HuH-7 (cell line): ENCODE measurements around the gene OSBPL2.

Source experiments
- DNase-seq: peaks from one replicate; pipeline ENCODE4 v3.0.0; 2011; ENCODE audit warnings: low spot score

The OSBPL2 gene

DNA sequence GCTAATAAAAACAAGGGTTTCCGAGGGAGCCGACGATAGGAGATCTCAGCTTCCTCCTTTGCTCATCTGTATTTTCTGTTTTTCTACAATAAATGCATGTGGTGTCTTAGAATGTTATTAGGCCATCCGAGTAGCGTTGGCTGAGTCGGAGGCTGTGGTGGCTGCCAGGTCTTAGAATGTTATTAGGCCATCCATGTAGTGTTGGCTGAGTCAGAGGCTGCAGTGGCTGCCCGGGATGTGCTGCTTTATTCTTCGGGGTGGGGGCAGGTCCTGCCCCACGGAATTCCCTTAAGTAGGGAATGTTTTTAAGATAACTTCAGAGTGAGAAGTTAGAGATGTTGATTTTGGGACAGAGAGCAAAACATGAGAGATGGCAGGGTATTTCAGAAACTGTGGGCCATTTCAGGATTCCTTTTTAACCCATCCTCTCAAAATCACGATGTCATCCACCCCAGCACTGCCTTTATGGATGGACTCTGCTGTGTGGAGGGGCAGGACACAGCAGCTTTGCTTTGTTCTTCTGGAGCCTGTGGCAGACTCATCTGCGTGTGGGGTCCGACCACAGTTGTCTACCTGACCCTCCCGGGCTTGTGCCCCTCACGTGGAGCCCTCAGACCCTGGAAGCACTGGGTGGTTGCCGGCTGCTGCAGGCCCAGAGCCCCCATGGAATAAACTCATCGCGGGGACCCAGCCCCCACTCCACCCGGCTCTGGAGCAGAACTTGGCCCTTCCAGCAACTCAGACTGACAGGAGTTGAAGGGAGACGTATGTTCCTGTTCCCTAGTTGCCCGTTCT, 20.4 kb downstream of the OSBPL2 start:
- no peak for DNase-seq

DNA sequence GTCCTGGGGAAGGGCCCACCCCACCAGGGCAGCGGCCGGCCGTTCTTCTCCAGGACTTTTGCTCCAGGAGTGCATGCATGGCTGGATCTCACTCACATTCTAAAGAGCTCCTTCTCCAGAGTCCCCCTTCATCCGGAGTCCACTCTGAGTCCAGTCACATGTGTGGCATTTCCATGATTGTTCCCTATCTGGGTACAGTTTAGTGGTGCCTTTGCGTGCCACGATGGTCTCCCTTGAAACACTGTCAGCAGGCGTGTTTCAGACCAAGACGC, 20.9 kb downstream of the OSBPL2 start:
- no peak for DNase-seq

DNA sequence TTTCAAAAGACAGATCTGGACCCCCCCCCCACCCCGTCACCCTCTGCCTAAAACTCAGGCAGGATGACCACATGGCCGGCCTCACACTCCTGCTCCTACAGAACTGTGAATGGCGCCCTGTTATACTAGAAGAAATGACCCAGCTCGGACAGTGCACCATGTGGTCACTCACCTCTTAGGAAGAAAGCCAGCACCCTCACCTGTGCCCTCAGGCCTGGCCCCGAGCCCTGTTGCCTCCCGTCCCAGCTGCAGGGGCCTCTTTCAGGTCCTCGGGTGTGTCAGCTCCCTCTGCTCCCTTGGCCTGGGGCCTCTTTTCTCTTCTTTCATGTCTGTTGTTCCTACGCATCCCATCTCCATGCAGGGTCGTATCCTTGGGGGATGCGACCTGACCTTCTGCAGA, 23.7 kb downstream of the OSBPL2 start:
- DNase-seq: no peak

DNA sequence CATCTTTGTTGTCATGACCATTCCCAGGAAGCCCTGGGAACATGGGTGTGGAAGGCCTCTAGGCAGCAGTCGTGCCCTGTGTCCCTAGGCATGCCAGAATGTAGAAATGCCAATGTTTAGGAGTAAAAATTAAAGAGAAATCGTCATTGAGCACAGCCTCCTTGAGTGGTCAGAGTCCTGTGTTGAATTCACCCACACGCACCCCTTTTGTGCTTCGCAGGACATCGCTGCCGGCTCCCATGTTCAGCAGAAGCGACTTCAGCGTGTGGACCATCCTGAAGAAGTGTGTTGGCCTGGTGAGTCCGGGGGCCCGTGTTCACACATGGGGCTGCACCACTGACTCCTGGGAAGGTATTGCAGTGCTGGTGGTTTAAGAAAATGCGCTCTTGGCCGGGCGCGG, 25.1 kb downstream of the OSBPL2 start:
- no peak for DNase-seq

DNA sequence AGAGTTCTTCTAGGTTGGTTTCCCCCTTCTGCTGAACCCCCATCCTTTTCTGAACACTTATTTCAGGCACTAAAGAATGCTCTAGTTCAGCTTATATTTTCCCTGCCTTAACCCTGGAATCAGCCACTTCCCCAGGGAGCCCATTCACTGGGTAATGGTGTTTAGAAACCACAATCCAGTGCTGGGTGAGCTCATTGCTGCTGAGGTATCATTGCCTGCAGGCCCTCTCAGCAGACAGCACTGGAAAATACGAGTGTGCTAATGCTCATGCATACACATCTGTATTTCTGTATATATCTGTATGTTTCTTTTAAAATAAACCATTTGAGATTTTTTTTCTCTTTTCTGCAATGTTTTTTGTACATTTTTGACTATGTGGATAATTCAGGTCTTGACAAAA, 27.0 kb downstream of the OSBPL2 start:
- DNase-seq: no peak

DNA sequence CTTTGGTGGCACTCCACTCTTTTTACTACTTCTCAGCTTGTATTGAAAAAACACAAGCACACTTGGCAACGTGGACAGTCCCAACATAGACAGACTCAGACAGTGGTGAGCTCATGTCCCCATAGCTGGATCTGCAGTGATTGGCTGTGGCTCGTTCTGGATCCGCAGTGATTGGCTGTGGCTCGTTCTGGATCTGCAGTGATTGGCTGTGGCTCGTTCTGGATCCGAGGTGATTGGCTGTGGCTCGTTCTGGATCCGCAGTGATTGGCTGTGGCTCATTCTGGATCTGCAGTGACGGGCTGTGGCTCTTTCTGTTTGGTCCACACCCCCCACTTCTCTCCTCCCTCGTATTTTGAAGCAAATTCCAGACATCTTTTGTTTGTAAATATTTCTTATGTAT, 28.0 kb downstream of the OSBPL2 start:
- DNase-seq: no peak

DNA sequence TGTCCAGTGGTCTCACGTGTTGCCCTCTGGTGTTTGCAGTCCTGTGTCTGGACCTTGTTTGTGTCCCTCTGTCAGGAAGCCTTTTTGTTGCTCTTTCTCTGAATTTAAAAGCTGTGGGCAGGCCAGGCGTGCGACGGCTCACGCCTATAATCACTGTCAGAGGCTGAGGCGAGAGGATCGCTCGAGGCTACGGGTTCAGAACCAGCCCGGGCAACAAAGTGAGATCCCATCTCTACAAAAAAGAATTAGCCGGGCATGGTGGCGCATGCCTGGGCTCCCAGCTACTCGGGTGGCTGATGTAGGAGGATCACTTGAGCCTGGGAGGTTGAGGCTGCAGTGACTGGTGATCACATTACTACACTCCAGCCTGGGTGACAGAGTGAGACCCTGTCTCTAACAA, 28.5 kb downstream of the OSBPL2 start:
- no peak for DNase-seq

DNA sequence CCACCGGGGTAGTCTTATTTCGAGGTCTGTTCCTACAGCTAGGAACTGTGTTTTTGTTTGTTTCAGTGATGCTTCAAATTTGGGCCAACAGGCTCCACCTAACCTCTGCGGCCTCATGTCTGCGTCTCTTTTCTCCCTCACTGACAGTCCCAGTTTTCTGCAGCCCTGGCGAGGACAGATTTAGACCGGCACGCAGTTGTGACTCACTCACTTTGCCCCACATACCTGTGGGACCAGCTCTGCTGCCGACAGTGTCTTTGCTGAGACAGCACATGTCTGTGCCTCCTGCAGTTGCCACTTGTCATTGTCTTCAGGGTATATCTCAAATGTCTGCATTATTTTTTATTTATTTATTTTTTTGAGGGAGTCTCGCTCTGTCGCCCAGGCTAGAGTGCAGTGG, 29.2 kb downstream of the OSBPL2 start:
- DNase-seq: no peak

DNA sequence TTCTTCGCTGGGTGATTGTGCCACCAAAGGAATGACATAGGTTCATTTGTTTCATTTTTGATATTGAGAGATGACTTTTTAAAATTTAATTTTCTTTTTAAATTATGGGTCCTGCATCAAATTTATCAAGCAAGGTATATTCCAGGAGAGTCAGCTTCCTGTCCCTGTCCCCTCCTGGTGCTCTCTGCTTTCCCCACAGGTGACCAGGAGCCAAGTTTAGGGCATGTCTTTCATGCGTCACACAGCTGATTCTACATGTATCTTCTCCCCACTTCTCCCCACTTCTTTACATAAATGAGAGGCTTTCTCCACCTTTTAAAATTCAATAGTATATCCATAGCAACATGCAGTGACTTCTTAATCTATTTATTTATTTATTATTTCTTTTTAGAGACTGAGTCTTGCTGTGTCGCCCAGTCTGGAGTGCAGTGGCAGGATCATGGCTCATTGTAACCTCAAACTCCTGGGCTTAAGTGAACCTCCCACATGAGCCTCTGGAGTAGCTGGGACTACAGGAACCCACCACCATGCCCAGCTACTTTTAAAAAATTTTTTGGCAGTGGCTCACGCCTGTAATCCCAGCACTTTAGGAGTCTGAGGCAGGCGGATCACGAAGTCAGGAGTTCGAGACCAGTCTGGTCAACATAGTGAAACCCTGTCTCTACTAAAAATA, 30.0 kb downstream of the OSBPL2 start:
- DNase-seq: no peak

DNA sequence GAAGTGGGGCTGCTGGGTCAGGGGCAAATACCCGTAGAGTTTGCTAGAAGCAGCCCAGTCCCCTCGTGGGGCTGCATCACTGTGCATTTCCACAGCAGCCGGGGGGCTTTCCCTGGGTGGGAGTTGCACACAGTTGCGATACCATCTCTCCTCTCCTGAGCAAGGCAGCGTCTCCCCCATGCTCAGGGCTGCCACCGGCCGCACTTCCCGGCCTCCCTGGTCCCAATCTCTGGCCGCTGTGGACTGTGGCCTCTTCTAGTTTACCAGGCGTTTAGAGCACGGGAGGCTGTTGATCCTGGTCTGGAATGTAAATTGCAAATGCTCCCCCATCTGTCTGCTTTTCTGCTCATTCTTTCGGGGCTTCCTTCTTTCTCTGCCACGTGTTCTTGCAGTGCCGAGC, 31.1 kb downstream of the OSBPL2 start:
- DNase-seq: no peak

DNA sequence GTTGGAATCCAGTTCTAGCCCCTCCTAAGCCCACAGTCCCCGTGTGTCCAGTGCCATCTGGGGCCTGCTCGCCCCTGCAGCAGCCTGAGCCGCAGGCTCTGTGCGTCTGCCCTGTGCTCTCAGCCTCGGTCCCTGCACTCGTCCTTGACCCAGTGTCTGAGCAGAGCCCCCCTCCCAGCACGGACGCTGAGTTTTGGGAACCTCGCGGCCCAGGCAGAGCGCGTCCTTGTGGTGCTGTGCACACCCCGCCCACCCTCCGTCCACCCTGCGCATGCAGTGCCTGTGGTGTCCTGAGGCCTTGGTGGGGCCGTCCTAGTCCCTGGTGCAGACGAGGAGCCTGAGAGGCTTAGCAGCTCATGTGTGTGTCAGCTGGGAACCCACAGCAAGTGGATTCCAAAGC, 31.6 kb downstream of the OSBPL2 start:
- no peak for DNase-seq

DNA sequence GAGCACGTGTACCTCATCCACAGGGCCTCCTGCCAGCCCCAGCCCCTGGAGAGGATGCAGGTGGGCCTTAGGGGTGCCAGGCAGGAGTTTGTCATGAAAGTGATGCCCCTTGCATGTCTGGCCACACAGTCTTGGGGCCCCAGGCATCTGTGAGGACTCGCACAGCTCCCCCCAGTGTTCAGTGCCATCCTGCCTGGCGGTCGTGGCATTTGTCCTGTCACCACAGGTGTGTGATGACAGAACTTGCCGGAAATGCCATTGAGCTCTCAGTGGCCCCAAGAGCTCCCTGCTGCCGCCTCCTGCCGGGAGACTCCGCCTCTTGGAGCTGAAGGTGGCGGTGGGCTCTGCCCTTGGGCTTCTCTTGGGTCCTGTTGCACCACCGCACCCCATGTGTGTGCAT, 33.9 kb downstream of the OSBPL2 start:
- no peak for DNase-seq

DNA sequence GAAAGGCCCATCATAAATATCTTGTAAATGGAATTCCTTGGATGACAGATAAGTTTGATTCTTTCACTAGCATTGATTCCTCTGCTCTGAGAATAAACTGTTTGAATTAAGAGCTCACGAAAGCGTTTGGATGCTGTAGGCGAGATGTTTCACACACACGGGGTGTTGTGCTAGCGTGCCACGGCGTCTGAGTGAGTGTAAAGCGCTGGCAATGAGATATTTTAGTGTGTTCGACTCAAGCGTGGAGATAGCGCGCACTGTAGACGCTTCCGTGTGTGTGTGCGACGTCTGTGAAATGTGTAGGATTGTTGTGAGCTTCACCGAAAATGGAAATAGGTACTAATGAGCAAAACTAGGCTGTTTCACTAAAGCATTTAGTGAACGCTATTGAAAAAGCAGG, 35.1 kb downstream of the OSBPL2 start:
- DNase-seq: no peak

DNA sequence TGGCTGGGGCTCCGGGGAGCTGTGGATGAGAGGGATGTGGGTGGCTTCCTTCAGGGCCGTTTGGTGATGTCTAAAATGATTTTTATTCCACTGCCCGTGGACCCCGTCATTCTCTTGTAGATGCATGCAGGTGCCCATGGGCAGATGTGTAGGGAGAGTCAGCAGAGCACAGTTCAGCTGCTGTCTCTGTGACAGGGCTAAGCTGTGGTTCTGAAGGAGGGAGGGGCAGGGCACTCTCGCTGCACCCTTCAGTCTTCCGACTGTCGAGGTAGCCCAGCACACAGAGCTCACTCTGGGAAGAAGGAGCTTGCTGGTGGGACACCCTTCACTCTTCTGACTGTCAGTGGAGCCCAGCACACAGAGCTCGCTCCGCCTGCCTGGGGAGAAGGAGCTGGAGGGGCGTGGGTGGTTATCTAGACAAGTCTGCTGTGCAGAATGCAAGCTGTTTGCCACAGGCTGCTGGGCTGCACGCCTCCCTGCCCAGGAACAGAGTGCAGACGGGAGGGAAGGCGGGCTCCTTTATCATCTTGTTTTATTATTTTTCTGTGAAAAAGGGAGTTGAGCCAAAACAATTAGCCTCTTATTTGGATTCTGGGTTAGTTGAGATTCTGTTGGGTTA, 36.1 kb downstream of the OSBPL2 start:
- DNase-seq: no peak

DNA sequence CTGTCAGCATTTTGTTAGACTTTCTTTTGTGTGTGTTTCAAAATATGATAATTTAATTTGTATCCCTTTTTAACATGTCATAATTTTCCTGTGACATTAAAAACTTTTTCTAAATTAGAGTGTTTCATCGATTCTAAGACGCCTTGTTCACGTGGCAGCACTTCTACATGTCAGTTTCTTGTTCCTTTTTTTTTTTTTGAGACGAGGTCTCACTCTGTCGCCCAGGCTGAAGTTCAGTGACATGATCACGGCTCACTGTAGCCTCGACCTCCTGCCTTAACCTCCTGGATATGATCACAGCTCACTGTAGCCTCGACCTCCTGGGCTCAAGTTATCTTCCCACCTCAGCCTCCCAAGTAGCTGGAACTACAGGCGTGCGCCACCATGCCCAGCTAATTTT, 36.9 kb downstream of the OSBPL2 start:
- no peak for DNase-seq

DNA sequence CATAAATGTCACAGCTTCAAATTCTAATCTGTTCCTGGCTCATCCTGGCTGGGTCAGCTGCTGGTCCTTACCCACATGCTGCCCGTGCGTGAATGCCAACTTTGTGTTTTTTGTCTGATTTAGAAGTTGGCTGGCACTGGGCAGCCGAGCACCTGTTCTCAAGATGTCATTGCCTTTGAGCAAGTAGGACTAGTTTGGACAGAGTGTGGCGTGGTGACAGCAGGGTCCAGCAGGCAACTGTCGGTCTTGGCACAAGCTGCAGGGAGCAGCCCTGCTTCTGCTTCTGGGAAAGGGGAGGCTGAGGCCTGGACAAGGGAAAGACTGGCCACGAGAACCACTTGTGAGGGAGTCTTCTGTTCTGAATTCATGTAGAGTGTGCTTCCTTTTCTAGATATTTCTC, 38.1 kb downstream of the OSBPL2 start:
- DNase-seq: no peak

DNA sequence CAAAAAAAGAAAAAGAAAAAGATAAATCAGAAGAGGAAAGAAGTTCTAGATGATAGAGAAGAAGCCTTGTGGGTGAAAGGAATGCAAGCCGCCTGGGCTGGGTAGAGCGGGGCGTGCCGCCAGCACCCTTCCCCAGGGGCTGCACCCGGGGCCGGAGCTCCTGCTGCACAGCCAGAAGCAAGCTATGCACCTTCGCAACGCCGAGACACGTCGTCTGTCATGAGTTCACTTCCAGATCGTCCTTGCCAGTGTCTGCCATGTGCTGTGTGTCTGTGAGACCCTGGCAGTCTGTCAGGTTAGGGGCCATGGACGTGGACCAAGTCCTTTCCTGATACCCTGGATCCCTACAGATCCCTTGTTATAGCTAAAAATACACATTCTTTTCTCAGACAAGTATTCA, 38.9 kb downstream of the OSBPL2 start:
- no peak for DNase-seq

DNA sequence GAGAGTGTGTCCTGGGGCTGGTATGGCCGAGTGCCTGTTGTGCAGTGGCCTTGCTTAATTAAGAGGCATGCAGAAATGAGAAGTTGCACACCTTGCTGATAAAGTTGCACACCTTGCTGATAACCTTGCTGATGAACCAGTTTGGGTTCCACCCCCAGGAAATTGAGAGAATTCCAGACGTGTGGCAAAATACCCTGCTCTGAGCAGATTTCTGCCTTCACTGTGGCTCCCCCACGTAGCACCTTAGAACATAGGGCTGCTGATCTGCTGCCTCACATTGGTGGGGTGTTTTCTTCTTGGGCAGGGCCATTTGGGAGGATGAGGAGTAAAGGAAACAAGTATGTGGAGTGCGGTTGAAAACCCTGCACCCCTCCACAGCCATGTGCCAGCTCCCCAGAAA, 42.0 kb downstream of the OSBPL2 start:
- no peak for DNase-seq

DNA sequence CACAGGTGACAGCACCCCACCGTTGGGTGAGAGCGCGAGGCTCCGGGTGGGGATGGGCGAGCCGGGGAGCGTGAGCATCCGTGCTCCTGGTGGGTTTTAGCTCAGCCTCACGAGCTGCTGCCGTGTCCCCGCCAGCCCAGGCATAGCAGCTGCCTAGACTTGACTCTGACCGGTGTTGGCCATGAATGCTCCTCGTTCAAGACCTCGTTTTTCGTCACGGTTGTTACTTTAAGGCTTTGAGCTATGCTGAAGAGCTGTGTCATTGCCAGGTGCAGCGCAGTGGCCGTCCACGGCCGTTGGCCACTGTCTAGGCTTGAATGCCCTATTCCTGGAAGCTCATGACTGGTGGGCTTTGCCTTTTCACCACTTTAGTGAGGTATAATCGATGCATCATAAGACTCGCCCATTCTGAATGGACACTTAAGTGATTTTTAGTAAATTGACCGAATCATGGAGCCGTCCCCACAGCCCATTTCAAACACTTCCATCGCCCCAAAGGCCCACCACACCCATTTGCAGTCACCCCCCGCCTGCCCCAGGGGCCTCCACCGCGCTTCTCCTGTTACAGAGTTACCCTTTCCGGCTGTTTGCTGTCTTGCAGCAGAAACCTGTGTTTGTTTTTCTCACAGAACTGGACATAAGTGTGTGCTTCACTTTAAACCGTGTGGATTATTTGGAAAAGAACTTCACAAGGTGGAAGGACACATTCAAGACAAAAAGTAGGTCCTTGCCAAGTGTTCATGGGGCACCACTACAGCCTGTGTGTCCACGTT, 43.0 kb downstream of the OSBPL2 start:
- DNase-seq: no peak

DNA sequence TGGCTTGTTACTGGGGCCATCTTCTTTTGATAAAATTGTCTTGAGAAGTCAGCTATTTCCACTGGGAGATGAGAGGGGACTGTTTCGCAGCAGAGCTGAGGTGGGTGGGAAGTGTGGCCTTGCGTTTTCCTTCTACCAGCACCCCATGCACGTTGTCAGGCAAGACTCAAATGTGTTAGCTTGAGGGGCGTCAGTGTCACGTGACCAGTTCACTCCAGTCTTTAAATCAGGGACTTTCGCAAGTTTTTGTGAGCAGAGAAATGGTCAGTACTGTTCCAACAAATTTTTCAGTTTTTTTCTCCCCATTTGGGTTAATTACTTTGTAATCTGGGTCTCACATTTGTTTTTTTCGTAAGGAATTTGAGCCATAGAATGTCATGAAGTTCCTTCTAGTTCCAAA, 43.8 kb downstream of the OSBPL2 start:
- DNase-seq: no peak

DNA sequence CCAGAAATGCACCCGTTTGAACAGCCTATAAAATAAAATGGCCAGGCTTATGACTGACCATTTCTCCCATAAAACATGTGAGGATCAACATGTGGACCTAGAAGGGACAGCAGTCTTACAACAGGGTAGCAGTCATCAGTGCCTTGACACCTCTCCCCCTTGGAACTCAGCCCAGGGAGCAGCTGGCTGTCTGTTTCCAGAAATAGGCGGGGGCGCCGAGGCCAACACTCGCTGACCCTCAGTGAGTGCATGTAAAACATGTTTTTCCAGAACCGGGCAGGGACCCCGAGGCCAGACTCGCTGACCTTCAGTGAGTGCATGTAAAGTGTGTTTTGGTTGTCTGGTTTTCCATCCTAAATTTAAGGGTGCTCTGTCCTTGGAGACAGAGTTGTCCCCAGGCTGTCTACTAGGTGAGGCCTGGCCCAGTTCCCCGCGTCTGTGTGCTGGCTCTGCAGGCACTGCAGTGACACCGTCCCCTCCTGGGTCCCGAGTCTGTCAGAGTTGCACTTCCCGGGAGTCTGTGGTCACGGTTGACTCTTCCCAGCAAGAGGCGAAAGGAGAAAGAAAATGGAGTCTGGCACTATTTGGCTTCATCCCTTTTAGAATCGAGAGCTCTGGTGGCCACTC, 44.7 kb downstream of the OSBPL2 start:
- DNase-seq: no peak

DNA sequence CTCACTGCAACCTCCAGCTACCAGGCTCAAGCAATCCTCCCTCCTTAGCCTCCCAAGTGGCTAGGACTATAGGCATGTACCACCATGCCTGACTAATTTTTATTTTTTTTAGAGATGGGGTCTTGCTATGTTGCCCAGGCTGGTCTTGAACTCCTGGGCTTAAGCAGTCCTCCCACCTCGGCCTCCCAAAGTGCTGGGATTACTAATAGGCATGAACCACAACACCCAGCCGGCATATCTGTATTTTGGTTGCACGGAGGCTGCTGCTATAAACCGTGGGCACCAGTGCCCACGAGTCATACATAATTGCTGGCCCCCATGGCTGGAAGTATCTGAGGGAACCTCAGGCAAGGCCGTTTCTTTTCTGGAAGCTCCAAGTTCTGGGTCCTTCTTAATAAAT, 46.1 kb downstream of the OSBPL2 start:
- DNase-seq: no peak

DNA sequence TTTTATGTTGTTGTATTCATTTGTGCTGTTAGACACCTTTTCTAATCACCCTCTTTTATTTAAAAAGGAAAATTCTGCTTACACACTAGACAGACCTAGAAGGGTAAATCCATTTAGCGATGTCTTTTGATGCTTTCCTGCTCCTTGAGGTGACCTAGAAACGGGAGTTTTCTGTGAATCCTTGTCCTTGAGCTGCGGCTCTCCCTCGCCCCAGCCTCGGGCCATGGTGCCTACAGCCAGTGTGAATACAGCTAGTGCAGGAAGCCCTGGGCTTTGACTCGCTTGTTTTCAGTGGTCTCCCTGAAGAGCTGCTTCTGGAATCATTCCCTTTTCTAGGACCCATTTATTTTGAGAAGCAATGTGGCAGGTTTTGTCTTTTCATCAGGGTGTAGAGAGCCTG, 46.8 kb downstream of the OSBPL2 start:
- no peak for DNase-seq
